ENCODE data around the gene PUDP.
A peak's percentile ranks its signal among the peaks of the same experiment; 100 is the strongest.

PUDP gene

GRCh38 chrX:7147978-7148854 is at the start of gene PUDP:
Gene PUDP (minus strand): TSS chrX:7148153. CDS start chrX:7148113, 40 bp downstream.
- H3K79me2 ChIP-seq (ENCODE audit: insufficient read depth, low read length) = peaks cover 43% of the 10 kb centered on the region
- peak within 1 kb of the TSS; percentile 99 for H3K9ac ChIP-seq (ENCODE audit: low read length)
- H3K4me2 ChIP-seq (ENCODE audit: low read length) = peak within 1 kb of the TSS; percentile 96
- H3F3A ChIP-seq (ENCODE audit: insufficient read depth, low read length) = no peaks in the 10 kb centered on the region
- H3K27me3 ChIP-seq (ENCODE audit: insufficient read depth, low read length) = no peaks in the 10 kb centered on the region
- no peaks in the 10 kb centered on the region for H3K9me3 ChIP-seq (ENCODE audit: low read length)
- no peaks in the 10 kb centered on the region for H4K20me1 ChIP-seq (ENCODE audit: insufficient read depth, low read length)
- peak within 1 kb of the TSS; percentile 99 for H3K4me3 ChIP-seq (ENCODE audit: low read depth, low read length, poor library complexity, severe bottlenecking)
- H3K27ac ChIP-seq (ENCODE audit: low read depth, low read length, poor library complexity, severe bottlenecking) = peak within 1 kb of the TSS; percentile 92
- TF ChIP-seq CTCF (IDR thresholded peaks at IDR 0.05; ENCODE audit: low read length) = no peak
- TF ChIP-seq EZH2 (IDR thresholded peaks at IDR 0.05; ENCODE audit: borderline replicate concordance, low read length) = no peak
- no peak within 1 kb of the TSS for H2AFZ ChIP-seq (ENCODE audit: low read length)
- H3K36me3 ChIP-seq (ENCODE audit: insufficient read depth, low read length) = peaks cover under 1% of the 10 kb centered on the region; the same call in 1 of the 2 replicates
- H3K9me2 ChIP-seq (ENCODE audit: low read depth, low read length) = no peaks in the 10 kb centered on the region
- peaks cover 46% of the 10 kb centered on the region for H3K4me1 ChIP-seq (ENCODE audit: insufficient read depth, low read length, severe bottlenecking)

- no peak overlapping the region for H3K4me2 ChIP-seq (ENCODE audit: low read length)
- no peak overlapping the region for H3K4me3 ChIP-seq (ENCODE audit: low read depth, low read length, poor library complexity, severe bottlenecking)
- no peak overlapping the region for H3K9ac ChIP-seq (ENCODE audit: low read length)
- no peak overlapping the region for H3K27ac ChIP-seq (ENCODE audit: low read depth, low read length, poor library complexity, severe bottlenecking)
- no peaks in the 10 kb centered on the region; the same call in 1 of the 2 replicates for H3K36me3 ChIP-seq (ENCODE audit: insufficient read depth, low read length)
- no peak overlapping the region for H2AFZ ChIP-seq (ENCODE audit: low read length)
- H3K9me2 ChIP-seq (ENCODE audit: low read depth, low read length) = no peaks in the 10 kb centered on the region
- H4K20me1 ChIP-seq (ENCODE audit: insufficient read depth, low read length) = no peaks in the 10 kb centered on the region
- H3F3A ChIP-seq (ENCODE audit: insufficient read depth, low read length) = no peaks in the 10 kb centered on the region
- H3K79me2 ChIP-seq (ENCODE audit: insufficient read depth, low read length) = no peaks in the 10 kb centered on the region
- no peaks in the 10 kb centered on the region for H3K4me1 ChIP-seq (ENCODE audit: insufficient read depth, low read length, severe bottlenecking)
- no peaks in the 10 kb centered on the region for H3K27me3 ChIP-seq (ENCODE audit: insufficient read depth, low read length)
- no peak for TF ChIP-seq CTCF (IDR thresholded peaks at IDR 0.05; ENCODE audit: low read length)
- no peak for TF ChIP-seq EZH2 (IDR thresholded peaks at IDR 0.05; ENCODE audit: borderline replicate concordance, low read length)
- no peaks in the 10 kb centered on the region for H3K9me3 ChIP-seq (ENCODE audit: low read length)
Observed at GRCh38 chrX:7194606-7195005, 46.7 kb upstream of the PUDP start.

GRCh38 chrX:7192871-7193270 is 44.9 kb upstream of the PUDP start:
- Histone ChIP-seq H3K79me2 (ENCODE audit: insufficient read depth, low read length) (no peaks in the 10 kb centered on the region), H3K4me1 (ENCODE audit: insufficient read depth, low read length, severe bottlenecking) (no peaks in the 10 kb centered on the region), H3K9me2 (ENCODE audit: low read depth, low read length) (no peaks in the 10 kb centered on the region), H4K20me1 (ENCODE audit: insufficient read depth, low read length) (no peaks in the 10 kb centered on the region), H3K9me3 (ENCODE audit: low read length) (no peaks in the 10 kb centered on the region), H3K27ac (ENCODE audit: low read depth, low read length, poor library complexity, severe bottlenecking) (no peak overlapping the region), H3K4me2 (ENCODE audit: low read length) (no peak overlapping the region), H2AFZ (ENCODE audit: low read length) (no peak overlapping the region), H3K9ac (ENCODE audit: low read length) (no peak overlapping the region), H3K27me3 (ENCODE audit: insufficient read depth, low read length) (no peaks in the 10 kb centered on the region), H3F3A (ENCODE audit: insufficient read depth, low read length) (no peaks in the 10 kb centered on the region), H3K4me3 (ENCODE audit: low read depth, low read length, poor library complexity, severe bottlenecking) (no peak overlapping the region), H3K36me3 (ENCODE audit: insufficient read depth, low read length) (no peaks in the 10 kb centered on the region; the same call in 1 of the 2 replicates)
- TF ChIP-seq CTCF (IDR thresholded peaks at IDR 0.05; ENCODE audit: low read length) = no peak
- no peak for TF ChIP-seq EZH2 (IDR thresholded peaks at IDR 0.05; ENCODE audit: borderline replicate concordance, low read length)

Data from OCI-LY1 (cell line).